ENCODE results near the gene SLC22A12.

DNA sequence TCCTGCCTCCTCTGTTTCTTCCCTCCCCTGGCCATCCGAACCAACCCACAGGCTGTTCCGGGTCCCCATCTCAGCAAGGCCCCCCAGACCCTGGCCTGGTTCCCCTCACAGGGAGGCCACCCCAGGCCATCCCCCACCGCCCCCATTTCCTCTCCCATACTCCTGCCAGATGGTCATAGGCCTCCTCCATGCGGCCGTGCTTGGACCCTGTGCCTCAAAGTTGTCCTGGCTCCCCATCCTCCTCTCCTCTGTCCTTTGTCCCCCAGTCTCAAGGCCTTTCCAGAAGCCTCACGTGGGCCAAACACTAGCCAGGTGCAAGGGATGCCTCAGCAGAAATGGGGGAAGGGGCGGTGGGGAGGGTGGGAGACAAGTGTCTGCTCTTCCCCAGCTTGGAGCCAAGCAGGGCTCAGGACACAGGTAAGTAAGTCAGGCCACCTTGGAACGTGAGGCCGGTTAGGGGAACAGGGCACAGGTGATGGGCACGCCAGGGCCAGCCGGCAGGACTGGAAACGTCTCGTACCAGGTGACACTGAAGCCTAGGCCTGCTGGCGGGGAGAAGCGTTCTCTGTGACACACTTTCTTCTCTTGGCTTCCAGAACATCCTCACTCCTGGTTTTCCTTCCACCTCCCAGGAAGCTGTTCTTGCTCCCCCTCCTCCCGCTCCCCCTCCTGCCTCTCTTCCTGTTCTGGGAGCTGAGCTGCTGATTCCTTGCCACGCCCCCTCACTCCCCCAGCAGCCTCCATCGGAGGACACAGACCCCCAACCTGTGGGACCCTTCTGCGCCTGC, 31.5 kb upstream of the SLC22A12 start:
- TF ChIP-seq, protein P1, sequence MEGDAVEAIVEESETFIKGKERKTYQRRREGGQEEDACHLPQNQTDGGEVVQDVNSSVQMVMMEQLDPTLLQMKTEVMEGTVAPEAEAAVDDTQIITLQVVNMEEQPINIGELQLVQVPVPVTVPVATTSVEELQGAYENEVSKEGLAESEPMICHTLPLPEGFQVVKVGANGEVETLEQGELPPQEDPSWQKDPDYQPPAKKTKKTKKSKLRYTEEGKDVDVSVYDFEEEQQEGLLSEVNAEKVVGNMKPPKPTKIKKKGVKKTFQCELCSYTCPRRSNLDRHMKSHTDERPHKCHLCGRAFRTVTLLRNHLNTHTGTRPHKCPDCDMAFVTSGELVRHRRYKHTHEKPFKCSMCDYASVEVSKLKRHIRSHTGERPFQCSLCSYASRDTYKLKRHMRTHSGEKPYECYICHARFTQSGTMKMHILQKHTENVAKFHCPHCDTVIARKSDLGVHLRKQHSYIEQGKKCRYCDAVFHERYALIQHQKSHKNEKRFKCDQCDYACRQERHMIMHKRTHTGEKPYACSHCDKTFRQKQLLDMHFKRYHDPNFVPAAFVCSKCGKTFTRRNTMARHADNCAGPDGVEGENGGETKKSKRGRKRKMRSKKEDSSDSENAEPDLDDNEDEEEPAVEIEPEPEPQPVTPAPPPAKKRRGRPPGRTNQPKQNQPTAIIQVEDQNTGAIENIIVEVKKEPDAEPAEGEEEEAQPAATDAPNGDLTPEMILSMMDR (IDR thresholded peaks at IDR 0.05) = no peak
- TF ChIP-seq POLR2AphosphoS5 (IDR thresholded peaks at IDR 0.05) = no peak
- TF ChIP-seq EP300 (IDR thresholded peaks at IDR 0.05) = no peak
